BLaER1 treated with 17β-estradiol and CSF1 and Interleukin-3, amounts not matched to agents 10 nM and 100 nM (cell line): Measurements from ENCODE around the gene TMED9.
"Not testable (repeated sequence)": the region's sequence is repeated elsewhere in the genome, so short reads cannot be mapped to it uniquely, and the experiment has no call there.

ENCODE experiments used
- H3K27ac ChIP-seq, 11 experiments: shearing (Covaris generic); formaldehyde crosslinking; 2 replicates each; pipeline ENCODE4 v1.8.1; 2022
- H3K27me3 ChIP-seq, 11 experiments: shearing (Covaris generic); formaldehyde crosslinking; 2 replicates each; pipeline ENCODE4 v1.8.1; 2022
- H3K36me3 ChIP-seq, 11 experiments: shearing (Covaris generic); formaldehyde crosslinking; 2 replicates each; pipeline ENCODE4 v1.8.1; 2022
- H3K4me1 ChIP-seq, 10 experiments: shearing (Covaris generic); formaldehyde crosslinking; 2 replicates each; pipeline ENCODE4 v1.8.1; 2022
- H3K4me2 ChIP-seq, 11 experiments: shearing (Covaris generic); formaldehyde crosslinking; 2 replicates each; pipeline ENCODE4 v1.8.1; 2022
- H3K4me3 ChIP-seq, 10 experiments: shearing (Covaris generic); formaldehyde crosslinking; 2 replicates each; pipeline ENCODE4 v1.8.1; 2022
- H3K9ac ChIP-seq, 11 experiments: shearing (Covaris generic); formaldehyde crosslinking; 2 replicates each; pipeline ENCODE4 v1.8.1; 2022
- H3K9me3 ChIP-seq, 11 experiments: shearing (Covaris generic); formaldehyde crosslinking; replicated peaks in 1 of 11; 2 replicates each; pipeline ENCODE4 v1.8.1; 2022
- H4K20me1 ChIP-seq, 11 experiments: shearing (Covaris generic); formaldehyde crosslinking; 2 replicates each; pipeline ENCODE4 v1.8.1; 2022
- Cebpa-rat ChIP-seq, 11 experiments: shearing (Covaris generic); IDR thresholded peaks; 2 replicates each; pipeline ENCODE4 v1.8.1; 2022

TMED9 gene

GRCh38 chr5:177610131-177610769, 18.2 kb downstream of the TMED9 start:
- TF ChIP-seq Cebpa-rat (IDR thresholded peaks at IDR 0.05), result no peak
- Histone ChIP-seq H3K4me1 (peaks cover 28 to 70% (median 54%) of the 10 kb centered on the region in 10 experiments), H3K9me3 (no peaks in the 10 kb centered on the region), H3K36me3 (peaks cover 0 to 67% (median 45%) of the 10 kb centered on the region in 11 experiments), H3K27ac (peak overlapping the region in 9 of 11 experiments; percentile 25 to 75 (median 65); a peak in 17 of 22 replicates), H3K4me2 (peak overlapping the region; percentile 48 to 87 (median 73)), H4K20me1 (peaks cover 0 to 68% (median 19%) of the 10 kb centered on the region in 11 experiments; a peak in 17 of 22 replicates), H3K27me3 (no peaks in the 10 kb centered on the region), H3K4me3 (0 out of 20 replicates have a peak overlapping the region, but pooled peaks of 1 of the 10 experiments have one; percentile 10), H3K9ac (peak overlapping the region in 10 of 11 experiments; percentile 11 to 67 (median 50); a peak in 15 of 22 replicates)

- Histone ChIP-seq H4K20me1 (peaks cover 0 to 63% (median 19%) of the 10 kb centered on the region in 11 experiments; a peak in 17 of 22 replicates), H3K4me2 (peak overlapping the region in 8 of 11 experiments; percentile 23 to 87 (median 74); a peak in 13 of 22 replicates), H3K36me3 (peaks cover 0 to 65% (median 43%) of the 10 kb centered on the region in 11 experiments), H3K9me3 (no peaks in the 10 kb centered on the region), H3K4me3 (no peak overlapping the region), H3K9ac (peak overlapping the region in 7 of 11 experiments; percentile 33 to 67 (median 59); a peak in 11 of 22 replicates), H3K4me1 (peaks cover 28 to 70% (median 54%) of the 10 kb centered on the region in 10 experiments), H3K27me3 (no peaks in the 10 kb centered on the region), H3K27ac (peak overlapping the region in 8 of 11 experiments; percentile 53 to 75 (median 66); a peak in 15 of 22 replicates)
- TF ChIP-seq Cebpa-rat (IDR thresholded peaks at IDR 0.05), result no peak
Observed at GRCh38 chr5:177610770-177611445, 18.9 kb downstream of the TMED9 start.

GRCh38 chr5:177611446-177612214, 19.6 kb downstream of the TMED9 start:
- peak overlapping the region in 1 of 11 experiments; percentile 63; a peak in 2 of 22 replicates for H3K9ac ChIP-seq
- H4K20me1 ChIP-seq, result peaks cover 0 to 56% (median 19%) of the 10 kb centered on the region in 11 experiments; a peak in 17 of 22 replicates
- H3K9me3 ChIP-seq, result no peaks in the 10 kb centered on the region; a peak in 1 of 22 replicates
- peak overlapping the region in 5 of 11 experiments; percentile 73 to 87 (median 81); a peak in 9 of 22 replicates for H3K4me2 ChIP-seq
- H3K4me1 ChIP-seq, result peaks cover 28 to 66% (median 51%) of the 10 kb centered on the region in 10 experiments
- peak overlapping the region in 1 of 11 experiments; percentile 23; a peak in 1 of 22 replicates for H3K27ac ChIP-seq
- H3K4me3 ChIP-seq, result no peak overlapping the region
- H3K27me3 ChIP-seq, result no peaks in the 10 kb centered on the region
- TF ChIP-seq Cebpa-rat (IDR thresholded peaks at IDR 0.05), result no peak
- peaks cover 0 to 70% (median 47%) of the 10 kb centered on the region in 11 experiments for H3K36me3 ChIP-seq

GRCh38 chr5:177612215-177612673, 20.2 kb downstream of the TMED9 start:
- peaks cover 0 to 6% (median 2%) of the 10 kb centered on the region in 11 experiments; a peak in 12 of 22 replicates for H3K9me3 ChIP-seq
- TF ChIP-seq Cebpa-rat (IDR thresholded peaks at IDR 0.05), result no peak
- peaks cover 24 to 60% (median 45%) of the 10 kb centered on the region in 10 experiments for H3K4me1 ChIP-seq
- H3K9ac ChIP-seq, result 0 out of 22 replicates have a peak overlapping the region, but pooled peaks of 2 of the 11 experiments have one; percentile 18 to 19
- H3K27me3 ChIP-seq, result no peaks in the 10 kb centered on the region
- H3K4me2 ChIP-seq, result no peak overlapping the region; a peak in 2 of 22 replicates
- peak overlapping the region in 1 of 11 experiments; percentile 23; a peak in 1 of 22 replicates for H3K27ac ChIP-seq
- no peak overlapping the region for H3K4me3 ChIP-seq
- peaks cover 0 to 50% (median 15%) of the 10 kb centered on the region in 11 experiments; a peak in 17 of 22 replicates for H4K20me1 ChIP-seq
- H3K36me3 ChIP-seq, result peaks cover 0 to 76% (median 52%) of the 10 kb centered on the region in 11 experiments

GRCh38 chr5:177620560-177620959, 28.6 kb downstream of the TMED9 start:
- Histone ChIP-seq H3K27me3 (no peaks in the 10 kb centered on the region), H3K9ac (no peak overlapping the region), H4K20me1 (no peaks in the 10 kb centered on the region), H3K9me3 (peaks cover 43 to 69% (median 62%) of the 10 kb centered on the region in 11 experiments), H3K4me1 (no peaks in the 10 kb centered on the region), H3K4me2 (no peak overlapping the region), H3K4me3 (no peak overlapping the region), H3K36me3 (peaks cover 77 to 100% (median 99%) of the 10 kb centered on the region in 11 experiments), H3K27ac (no peak overlapping the region)
- TF ChIP-seq Cebpa-rat (IDR thresholded peaks at IDR 0.05), result no peak

- not testable (repeated sequence) for H3K4me3 ChIP-seq, H3K27ac ChIP-seq, H4K20me1 ChIP-seq, H3K27me3 ChIP-seq, H3K4me2 ChIP-seq, H3K9ac ChIP-seq, H3K4me1 ChIP-seq
- peaks cover 59 to 97% (median 92%) of the 10 kb centered on the region in 11 experiments for H3K36me3 ChIP-seq
- H3K9me3 ChIP-seq, result peaks cover 24 to 47% (median 42%) of the 10 kb centered on the region in 11 experiments
Observed at GRCh38 chr5:177624172-177624571, 32.2 kb downstream of the TMED9 start.

- peaks cover 9 to 58% (median 35%) of the 10 kb centered on the region in 11 experiments for H3K36me3 ChIP-seq
- H4K20me1 ChIP-seq, H3K4me1 ChIP-seq, H3K27ac ChIP-seq, H3K4me3 ChIP-seq, H3K4me2 ChIP-seq, H3K9ac ChIP-seq, H3K9me3 ChIP-seq, H3K27me3 ChIP-seq: not testable (repeated sequence)
Observed at GRCh38 chr5:177630186-177630585, 38.2 kb downstream of the TMED9 start.

GRCh38 chr5:177634912-177635311, 42.9 kb downstream of the TMED9 start:
- H4K20me1 ChIP-seq, H3K4me1 ChIP-seq, H3K27me3 ChIP-seq, H3K4me2 ChIP-seq, H3K27ac ChIP-seq, H3K9ac ChIP-seq, H3K4me3 ChIP-seq: not testable (repeated sequence)
- Histone ChIP-seq H3K9me3 (peaks cover 20 to 26% (median 23%) of the 10 kb centered on the region in 11 experiments), H3K36me3 (peaks cover 8 to 34% (median 21%) of the 10 kb centered on the region in 11 experiments; a peak in 21 of 22 replicates)

GRCh38 chr5:177645462-177645861, 53.5 kb downstream of the TMED9 start:
- not testable (repeated sequence) for H3K4me2 ChIP-seq, H4K20me1 ChIP-seq, H3K4me1 ChIP-seq

More at GRCh38 chr5:177645462-177645861, 53.5 kb downstream of the TMED9 start:
- peaks cover 12 to 41% (median 29%) of the 10 kb centered on the region in 11 experiments for H3K9me3 ChIP-seq
- not testable (repeated sequence) for H3K4me3 ChIP-seq, H3K9ac ChIP-seq, H3K27me3 ChIP-seq, H3K27ac ChIP-seq
- peaks cover 0 to 27% (median 23%) of the 10 kb centered on the region in 11 experiments; a peak in 18 of 22 replicates for H3K36me3 ChIP-seq
